IPS DF 4.7 (cell line): ENCODE measurements around the gene LRRC52.
"Not testable (repeated sequence)": the region's sequence is repeated elsewhere in the genome, so short reads cannot be mapped to it uniquely, and the experiment has no call there.

Experiments used
- DNase-seq: peaks from one replicate; pipeline ENCODE4 v3.0.0-alpha.2; 2013; ENCODE audit warnings: low spot score; ENCODE audit errors: extremely low read depth

LRRC52 gene

GRCh38 chr1:165580931-165581871 is 37.4 kb downstream of the LRRC52 start:
- DNase-seq, result no peak

- DNase-seq, result no peak
Measured at GRCh38 chr1:165581926-165582325, 38.1 kb downstream of the LRRC52 start.

- DNase-seq, result no peak
Measured at GRCh38 chr1:165586398-165586797, 42.6 kb downstream of the LRRC52 start.

GRCh38 chr1:165591391-165591790 is 47.6 kb downstream of the LRRC52 start:
- not testable (repeated sequence) for DNase-seq

GRCh38 chr1:165592945-165593823 is 49.4 kb downstream of the LRRC52 start:
- peak; percentile 58 for DNase-seq

GRCh38 chr1:165595246-165595938 is 51.6 kb downstream of the LRRC52 start:
- no peak for DNase-seq

- peak; percentile 53 for DNase-seq
Measured at GRCh38 chr1:165597883-165598675, 54.3 kb downstream of the LRRC52 start.

GRCh38 chr1:165598676-165599059 is 54.9 kb downstream of the LRRC52 start:
- no peak for DNase-seq

- DNase-seq, result no peak
Measured at GRCh38 chr1:165600793-165601192, 57.0 kb downstream of the LRRC52 start.

- DNase-seq, result no peak
Measured at GRCh38 chr1:165603810-165604209, 60.0 kb downstream of the LRRC52 start.

- DNase-seq, result no peak
Measured at GRCh38 chr1:165605246-165605645, 61.4 kb downstream of the LRRC52 start.

- DNase-seq, result not testable (repeated sequence)
Measured at GRCh38 chr1:165606676-165607075, 62.9 kb downstream of the LRRC52 start.

- no peak for DNase-seq
Measured at GRCh38 chr1:165610866-165611265, 67.1 kb downstream of the LRRC52 start.

- DNase-seq, result no peak
Measured at GRCh38 chr1:165612062-165612461, 68.3 kb downstream of the LRRC52 start.
